Amniotic epithelial cell (primary cell): ENCODE measurements around the gene POSTN.
A peak's percentile ranks its signal among the peaks of the same experiment; 100 is the strongest.
"Not testable (repeated sequence)": the region's sequence is repeated elsewhere in the genome, so short reads cannot be mapped to it uniquely, and the experiment has no call there.

Source experiments
- DNase-seq: peaks from one replicate; pipeline ENCODE4 v3.0.0-alpha.2; 2010; ENCODE audit warnings: low read depth

POSTN gene

GRCh38 chr13:37597477-37598025 lies 1.0 kb downstream of the POSTN start:
- DNase-seq = no peak

GRCh38 chr13:37596805-37597204 lies 1.8 kb downstream of the POSTN start:
- DNase-seq = no peak

GRCh38 chr13:37595162-37595561 lies 3.4 kb downstream of the POSTN start:
- DNase-seq = peak; percentile 93

- no peak for DNase-seq
These were observed 4.0 kb downstream of the POSTN start for GRCh38 chr13:37594550-37594949.

- peak; percentile 76 for DNase-seq
These were observed 9.2 kb downstream of the POSTN start for GRCh38 chr13:37589381-37589780.

GRCh38 chr13:37587236-37587635 lies 11.3 kb downstream of the POSTN start:
- no peak for DNase-seq

- DNase-seq = no peak
These were observed 12.4 kb downstream of the POSTN start for GRCh38 chr13:37586164-37586563.

GRCh38 chr13:37585541-37585940 lies 13.0 kb downstream of the POSTN start:
- DNase-seq = no peak

GRCh38 chr13:37576601-37577000 lies 22.0 kb downstream of the POSTN start:
- peak; percentile 22 for DNase-seq

GRCh38 chr13:37565425-37565824 lies 33.1 kb downstream of the POSTN start:
- no peak for DNase-seq

GRCh38 chr13:37561031-37561430 lies 37.5 kb downstream of the POSTN start:
- DNase-seq = peak; percentile 5

- no peak for DNase-seq
These were observed 38.0 kb downstream of the POSTN start for GRCh38 chr13:37560526-37560925.

- not testable (repeated sequence) for DNase-seq
These were observed 39.8 kb downstream of the POSTN start for GRCh38 chr13:37558766-37559165.

- no peak for DNase-seq
These were observed 52.5 kb downstream of the POSTN start for GRCh38 chr13:37546087-37546486.

GRCh38 chr13:37544995-37545394 lies 53.6 kb downstream of the POSTN start:
- peak; percentile 28 for DNase-seq

GRCh38 chr13:37539976-37540605 lies 58.5 kb downstream of the POSTN start:
- peak; percentile 61 for DNase-seq

GRCh38 chr13:37539170-37539569 lies 59.4 kb downstream of the POSTN start:
- no peak for DNase-seq

GRCh38 chr13:37535501-37535900 lies 63.1 kb downstream of the POSTN start:
- no peak for DNase-seq

- no peak for DNase-seq
These were observed 63.9 kb downstream of the POSTN start for GRCh38 chr13:37534676-37535075.

GRCh38 chr13:37534181-37534580 lies 64.4 kb downstream of the POSTN start:
- DNase-seq = peak; percentile 65

- DNase-seq = peak; percentile 92
These were observed 67.5 kb downstream of the POSTN start for GRCh38 chr13:37531049-37531448.

GRCh38 chr13:37529751-37530385 lies 68.7 kb downstream of the POSTN start:
- DNase-seq = no peak

- DNase-seq = no peak
These were observed 71.7 kb downstream of the POSTN start for GRCh38 chr13:37526710-37527473.
